Measurements from ENCODE around the gene ARID4B. TPM values are rescaled to one million over a fixed set of nuclear protein-coding genes. Genes with fewer than 3 reads are reported as not detected.
"Not testable (repeated sequence)": the region's sequence is repeated elsewhere in the genome, so short reads cannot be mapped to it uniquely, and the experiment has no call there.

The ARID4B gene
- total RNA-seq, 1 donor from 2014 or later: 18.3 TPM

GRCh38 chr1:235304549-235305451 is 23.2 kb downstream of the ARID4B start:
- ATAC-seq (peak; percentile 55), DNase-seq (no peak)
- intact Hi-C loops (cut with micrococcal nuclease): no loop called here

GRCh38 chr1:235302143-235302542 is 25.8 kb downstream of the ARID4B start:
- intact Hi-C loops (cut with micrococcal nuclease): no loop called here
- DNase-seq (no peak), ATAC-seq (no peak)

GRCh38 chr1:235299169-235299858 is 28.7 kb downstream of the ARID4B start:
- ATAC-seq: no peak
- intact Hi-C loops (cut with micrococcal nuclease): no loop called here
- DNase-seq: no peak

GRCh38 chr1:235298758-235299157 is 29.2 kb downstream of the ARID4B start:
- DNase-seq: no peak
- intact Hi-C loops (cut with micrococcal nuclease): no loop called here
- no peak for ATAC-seq

GRCh38 chr1:235297579-235297978 is 30.4 kb downstream of the ARID4B start:
- ATAC-seq (no peak), DNase-seq (no peak)
- intact Hi-C loops (cut with micrococcal nuclease): no loop called here

GRCh38 chr1:235296729-235297128 is 31.2 kb downstream of the ARID4B start:
- DNase-seq (no peak), ATAC-seq (no peak)
- intact Hi-C loops (cut with micrococcal nuclease): no loop called here

GRCh38 chr1:235295902-235296350 is 32.1 kb downstream of the ARID4B start:
- DNase-seq: no peak
- intact Hi-C loops (cut with micrococcal nuclease): no loop called here
- no peak for ATAC-seq

- no peak for ATAC-seq
- DNase-seq: no peak
- intact Hi-C loops (cut with micrococcal nuclease): no loop called here
Measured at GRCh38 chr1:235293322-235293942, 34.5 kb downstream of the ARID4B start.

GRCh38 chr1:235292790-235293189 is 35.2 kb downstream of the ARID4B start:
- intact Hi-C loops (cut with micrococcal nuclease): no loop called here
- ATAC-seq (no peak), DNase-seq (no peak)

- ATAC-seq: no peak
- intact Hi-C loops (cut with micrococcal nuclease): no loop called here
- no peak for DNase-seq
Measured at GRCh38 chr1:235291599-235292091, 36.3 kb downstream of the ARID4B start.

- DNase-seq (no peak), ATAC-seq (no peak)
- intact Hi-C loops (cut with micrococcal nuclease): no loop called here
Measured at GRCh38 chr1:235290740-235291502, 37.1 kb downstream of the ARID4B start.

- DNase-seq (no peak), ATAC-seq (no peak)
- intact Hi-C loops (cut with micrococcal nuclease): no loop called here
Measured at GRCh38 chr1:235289859-235290739, 37.9 kb downstream of the ARID4B start.

GRCh38 chr1:235287208-235287882 is 40.6 kb downstream of the ARID4B start:
- intact Hi-C loops (cut with micrococcal nuclease): no loop called here
- ATAC-seq: no peak

GRCh38 chr1:235286667-235287066 is 41.3 kb downstream of the ARID4B start:
- intact Hi-C loops (cut with micrococcal nuclease): no loop called here
- no peak for DNase-seq
- ATAC-seq: no peak

More at GRCh38 chr1:235287208-235287882, 40.6 kb downstream of the ARID4B start:
- DNase-seq: no peak

GRCh38 chr1:235284231-235284769 is 43.7 kb downstream of the ARID4B start:
- intact Hi-C loops (cut with micrococcal nuclease): no loop called here
- DNase-seq: no peak
- no peak for ATAC-seq

- ATAC-seq; DNase-seq; intact Hi-C loops (cut with micrococcal nuclease): not testable (repeated sequence)
Measured at GRCh38 chr1:235283636-235284035, 44.3 kb downstream of the ARID4B start.

GRCh38 chr1:235280467-235280866 is 47.5 kb downstream of the ARID4B start:
- ATAC-seq (no peak), DNase-seq (no peak)
- intact Hi-C loops (cut with micrococcal nuclease): no loop called here

Measured in left ventricle myocardium superior (tissue), 1 donor.